Endothelial cell (in vitro differentiated cells): Measurements from ENCODE around the gene MYO3B. TPM values are rescaled to one million over a fixed set of nuclear protein-coding genes. Genes with fewer than 3 reads are reported as not detected.

Experiments
- DNase-seq: peaks from one replicate; pipeline ENCODE4 v3.0.0; 2021; ENCODE audit warnings: low spot score
- H3K27ac Mint-ChIP-seq: one replicate; pipeline ENCODE4 v1.8.0; 2021; ENCODE audit warnings: mixed read lengths, inconsistent platforms; ENCODE audit not compliant: unreplicated experiment
- H3K27me3 Mint-ChIP-seq: one replicate; pipeline ENCODE4 v1.8.0; 2021; ENCODE audit warnings: mild to moderate bottlenecking, moderate library complexity, mixed read lengths, inconsistent platforms; ENCODE audit not compliant: unreplicated experiment
- H3K36me3 Mint-ChIP-seq: one replicate; pipeline ENCODE4 v1.8.0; 2021; ENCODE audit warnings: mild to moderate bottlenecking, low read depth, mixed read lengths, inconsistent platforms; ENCODE audit not compliant: unreplicated experiment
- H3K4me1 Mint-ChIP-seq: one replicate; pipeline ENCODE4 v1.8.0; 2021; ENCODE audit warnings: mild to moderate bottlenecking, mixed read lengths, inconsistent platforms; ENCODE audit not compliant: unreplicated experiment
- H3K4me3 Mint-ChIP-seq: one replicate; pipeline ENCODE4 v1.8.0; 2021; ENCODE audit warnings: mild to moderate bottlenecking, mixed read lengths, inconsistent platforms; ENCODE audit not compliant: unreplicated experiment
- H3K9me3 Mint-ChIP-seq: one replicate; pipeline ENCODE4 v1.8.0; 2021; ENCODE audit warnings: mixed read lengths, inconsistent platforms; ENCODE audit not compliant: unreplicated experiment
- CTCF ChIP-seq: fragments of 200-600 bp; sonication (generic); IDR thresholded peaks from one replicate; pipeline ENCODE4 v1.5.0; 2021; ENCODE audit warnings: antibody characterized with exemption; ENCODE audit not compliant: unreplicated experiment
- total RNA-seq: library from RNA; stranded (reverse); fragmentation: NEBNext Ultra II Directional; extraction: Animal tissue kit (Norgen Biotek cat#: 25700); gene quantifications from one replicate; pipeline ENCODE4 v1.2.1, GENCODE V29; 2021; ENCODE audit not compliant: unreplicated experiment

MYO3B gene
- total RNA-seq, 1 donor from 2014 or later: 1.3 TPM

- Mint-ChIP-seq H3K36me3 (peaks cover 3% of the 10 kb centered on the region), H3K27ac (no peak overlapping the region), H3K4me3 (no peak overlapping the region), H3K27me3 (peaks cover 5% of the 10 kb centered on the region), H3K4me1 (no peaks in the 10 kb centered on the region), H3K9me3 (no peaks in the 10 kb centered on the region)
- DNase-seq: no peak
- no peak for TF ChIP-seq CTCF
These were observed 157.4 kb downstream of the MYO3B start for GRCh38 chr2:170335351-170335750.

GRCh38 chr2:170336408-170336807 lies 158.5 kb downstream of the MYO3B start:
- no peaks in the 10 kb centered on the region for H3K9me3 Mint-ChIP-seq
- no peak overlapping the region for H3K27ac Mint-ChIP-seq
- DNase-seq: no peak
- H3K27me3 Mint-ChIP-seq: peaks cover 4% of the 10 kb centered on the region
- H3K36me3 Mint-ChIP-seq: no peaks in the 10 kb centered on the region
- H3K4me1 Mint-ChIP-seq: peaks cover 3% of the 10 kb centered on the region
- H3K4me3 Mint-ChIP-seq: no peak overlapping the region
- no peak for TF ChIP-seq CTCF

GRCh38 chr2:170336916-170337315 lies 159.0 kb downstream of the MYO3B start:
- H3K9me3 Mint-ChIP-seq: no peaks in the 10 kb centered on the region
- H3K27me3 Mint-ChIP-seq: peaks cover 4% of the 10 kb centered on the region
- H3K4me3 Mint-ChIP-seq: no peak overlapping the region
- no peaks in the 10 kb centered on the region for H3K36me3 Mint-ChIP-seq
- peaks cover 6% of the 10 kb centered on the region for H3K4me1 Mint-ChIP-seq
- TF ChIP-seq CTCF: no peak
- no peak for DNase-seq
- no peak overlapping the region for H3K27ac Mint-ChIP-seq

GRCh38 chr2:170339322-170339721 lies 161.4 kb downstream of the MYO3B start:
- Mint-ChIP-seq H3K4me3 (no peak overlapping the region), H3K36me3 (no peaks in the 10 kb centered on the region), H3K27ac (no peak overlapping the region), H3K9me3 (no peaks in the 10 kb centered on the region), H3K27me3 (peaks cover 4% of the 10 kb centered on the region), H3K4me1 (peaks cover 11% of the 10 kb centered on the region)
- DNase-seq: no peak
- no peak for TF ChIP-seq CTCF

- no peaks in the 10 kb centered on the region for H3K36me3 Mint-ChIP-seq
- TF ChIP-seq CTCF: no peak
- DNase-seq: no peak
- H3K27me3 Mint-ChIP-seq: peaks cover 4% of the 10 kb centered on the region
- peaks cover 11% of the 10 kb centered on the region for H3K4me1 Mint-ChIP-seq
- H3K4me3 Mint-ChIP-seq: no peak overlapping the region
- H3K9me3 Mint-ChIP-seq: no peaks in the 10 kb centered on the region
- H3K27ac Mint-ChIP-seq: no peak overlapping the region
These were observed 162.1 kb downstream of the MYO3B start for GRCh38 chr2:170339750-170340692.
